GM19468 (cell line): ENCODE results near the gene SPRN.
"Not testable (repeated sequence)": the region's sequence is repeated elsewhere in the genome, so short reads cannot be mapped to it uniquely, and the experiment has no call there.

Experiments
- ATAC-seq: cut with Tn5 transposase; IDR thresholded peaks from one replicate; pipeline ENCODE4 v1.9.1; 2021; ENCODE audit warnings: mild to moderate bottlenecking, moderate library complexity, moderate number of reproducible peaks; ENCODE audit not compliant: unreplicated experiment; ENCODE audit errors: extremely low read depth

Gene SPRN, protein sequence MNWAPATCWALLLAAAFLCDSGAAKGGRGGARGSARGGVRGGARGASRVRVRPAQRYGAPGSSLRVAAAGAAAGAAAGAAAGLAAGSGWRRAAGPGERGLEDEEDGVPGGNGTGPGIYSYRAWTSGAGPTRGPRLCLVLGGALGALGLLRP

DNA sequence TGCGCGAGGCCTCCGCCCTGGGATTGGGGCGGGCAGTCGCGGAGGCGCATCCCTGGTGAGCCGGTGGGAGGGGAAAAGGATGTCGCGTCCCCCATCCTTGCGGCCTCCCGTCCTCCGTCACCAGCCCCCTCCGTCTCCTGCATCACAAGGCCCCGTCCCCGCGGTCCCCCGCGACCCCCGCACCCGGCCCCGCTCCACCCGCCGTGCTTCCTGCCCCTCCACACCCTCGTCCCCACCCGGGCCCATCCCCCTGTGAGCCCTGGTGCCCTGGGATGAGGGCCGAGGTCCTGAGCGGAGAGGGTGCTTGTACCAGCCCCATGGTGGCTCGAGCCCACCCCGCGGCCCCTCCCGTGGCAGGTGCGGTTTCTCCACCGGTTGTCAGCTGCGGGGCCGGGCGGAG is at the start of gene SPRN:
Gene SPRN, minus strand, starts transcription at position 25 of the 400 bp plus-strand sequence. CDS start 944 bp downstream, outside the sequence.
- not testable (repeated sequence) for ATAC-seq

- no peak for ATAC-seq
These were observed 49.6 kb upstream of the SPRN start for GRCh38 chr10:133474027-133474426.

DNA sequence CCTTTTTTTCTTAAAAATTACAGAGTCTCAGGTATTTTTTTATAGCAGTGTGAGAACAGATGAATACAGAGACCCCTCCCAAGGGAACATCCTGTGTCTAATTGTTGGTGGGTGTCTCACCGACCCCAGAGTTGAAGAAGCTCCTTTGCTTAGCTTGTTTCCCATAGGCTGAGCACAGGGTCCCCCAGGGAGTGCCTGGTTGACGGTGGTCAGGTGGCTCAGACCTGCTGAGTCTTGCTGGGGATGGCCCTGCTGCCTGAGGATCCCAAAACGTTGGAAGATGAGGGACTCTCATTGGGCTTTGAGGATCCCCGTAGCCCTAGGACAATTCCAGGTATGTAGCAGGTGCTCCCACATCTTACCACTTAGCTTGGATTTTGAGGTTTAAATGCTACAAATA is 48.8 kb upstream of the SPRN start:
- ATAC-seq: no peak

GRCh38 chr10:133471300-133472109 is 47.1 kb upstream of the SPRN start:
- ATAC-seq: no peak

DNA sequence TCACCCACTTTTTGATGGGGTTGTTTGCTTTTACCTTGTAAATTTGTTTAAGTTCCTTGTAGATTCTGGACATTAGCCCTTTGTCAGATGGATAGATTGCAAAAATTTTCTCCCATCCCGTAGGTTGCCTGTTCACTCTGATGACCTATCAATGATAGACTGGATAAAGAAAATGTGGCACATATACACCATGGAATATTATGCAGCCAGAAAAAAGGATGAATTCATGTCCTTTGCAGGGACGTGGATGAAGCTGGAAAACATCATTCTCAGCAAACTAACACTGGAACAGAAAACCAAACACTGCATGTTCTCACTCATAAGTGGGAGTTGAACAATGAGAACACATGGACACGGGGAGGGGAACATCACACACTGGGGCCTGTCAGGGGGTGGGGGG is 44.8 kb upstream of the SPRN start:
- ATAC-seq: not testable (repeated sequence)

- ATAC-seq: no peak
These were observed 43.0 kb upstream of the SPRN start for GRCh38 chr10:133467286-133467911.

DNA sequence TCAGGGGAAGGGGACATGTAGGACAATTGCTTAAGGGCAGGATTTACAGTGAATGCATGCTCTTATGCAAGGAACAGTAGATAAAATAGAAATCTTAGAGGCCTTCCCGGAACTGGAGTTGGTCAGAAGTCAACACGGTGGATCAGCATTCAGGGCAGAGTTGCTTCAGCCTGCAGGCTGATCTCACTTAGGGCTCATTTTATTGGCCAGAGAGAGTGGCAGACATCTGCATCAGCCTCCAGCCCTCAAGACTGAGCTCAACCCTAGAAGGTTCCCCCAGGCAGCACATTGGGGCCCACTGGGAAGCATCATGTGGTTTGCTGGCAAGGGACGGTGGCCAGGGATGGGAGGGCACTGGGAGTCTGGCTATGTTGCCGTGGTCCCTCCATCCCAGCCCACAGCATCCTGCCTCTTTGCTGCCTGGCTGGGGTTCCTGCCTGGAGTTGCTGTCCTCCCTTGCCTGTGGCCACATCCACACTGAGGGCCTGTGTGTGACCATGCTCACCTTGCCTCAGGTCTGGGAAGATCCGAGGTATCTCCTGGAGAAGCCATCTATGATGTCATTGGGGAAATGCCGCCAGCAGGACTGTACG is 42.4 kb upstream of the SPRN start:
- no peak for ATAC-seq

DNA sequence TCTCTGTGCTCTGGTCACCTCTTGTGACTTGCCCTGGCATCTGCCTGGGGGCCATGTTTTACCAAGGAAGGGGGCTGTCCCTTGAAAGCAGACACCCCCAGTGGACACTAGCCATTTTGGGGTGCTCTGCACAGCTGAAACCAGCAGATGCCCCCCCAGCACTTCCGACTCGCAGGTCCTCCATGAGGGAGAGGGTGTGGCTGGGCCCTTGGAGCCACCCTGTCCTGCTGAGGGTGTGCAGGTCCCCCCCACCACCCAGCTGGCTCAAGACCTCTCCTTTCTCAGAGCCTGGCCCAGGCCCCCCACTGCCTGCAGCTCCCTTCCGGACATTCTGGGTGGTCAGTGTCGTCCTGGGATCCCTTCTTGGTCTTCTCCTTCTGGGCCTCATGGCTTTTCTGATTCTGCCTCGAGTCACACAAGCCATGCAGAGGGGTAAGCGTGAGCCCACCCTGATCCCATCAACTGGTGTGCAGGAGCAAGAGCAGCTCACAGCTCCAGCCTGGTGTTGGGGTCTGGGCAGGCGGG is 41.6 kb upstream of the SPRN start:
- no peak for ATAC-seq

GRCh38 chr10:133465191-133465949 is 40.9 kb upstream of the SPRN start:
- no peak for ATAC-seq

DNA sequence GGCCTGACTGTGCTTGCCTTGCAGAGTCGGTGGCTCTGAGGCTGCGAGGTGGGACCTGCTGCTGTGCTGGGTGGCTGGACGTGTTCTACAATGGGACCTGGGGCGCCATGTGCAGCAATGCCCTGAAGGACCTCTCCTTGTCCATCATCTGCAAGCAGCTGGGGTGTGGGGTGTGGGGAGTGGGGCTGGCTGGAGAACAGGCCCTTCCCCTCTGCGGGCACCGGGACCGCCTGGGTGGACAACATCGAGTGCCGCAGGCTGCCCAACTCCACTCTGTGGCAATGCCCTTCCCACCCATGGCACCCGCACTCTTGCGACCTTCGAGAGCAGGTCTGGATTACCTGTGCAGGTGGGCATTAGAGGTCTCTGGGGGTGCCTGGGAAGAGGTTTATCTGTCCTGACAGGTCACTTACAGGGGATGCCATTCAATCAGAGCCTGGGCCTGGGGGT is 40.2 kb upstream of the SPRN start:
- no peak for ATAC-seq

- ATAC-seq: no peak
These were observed 38.3 kb upstream of the SPRN start for GRCh38 chr10:133462512-133463305.

DNA sequence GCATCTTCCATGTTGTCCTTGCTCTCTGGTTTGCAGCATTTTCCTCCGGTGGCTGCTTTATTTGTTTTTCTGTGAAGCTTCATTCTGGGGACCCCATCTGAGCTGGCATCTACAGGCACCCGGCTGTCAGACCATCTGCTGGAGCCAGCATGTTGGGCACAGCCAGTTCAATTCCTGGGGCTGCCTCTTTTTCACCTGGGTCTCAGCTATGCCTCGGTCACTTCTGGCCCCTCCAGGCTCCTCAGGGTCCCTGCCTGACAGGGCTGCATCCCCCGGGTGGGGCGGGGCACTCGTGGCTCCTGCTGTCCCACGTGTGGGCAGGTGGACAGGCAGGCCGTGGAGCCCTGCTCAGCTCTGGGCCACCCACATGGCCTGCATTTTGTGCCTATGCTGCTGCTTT is 37.4 kb upstream of the SPRN start:
- ATAC-seq: no peak

DNA sequence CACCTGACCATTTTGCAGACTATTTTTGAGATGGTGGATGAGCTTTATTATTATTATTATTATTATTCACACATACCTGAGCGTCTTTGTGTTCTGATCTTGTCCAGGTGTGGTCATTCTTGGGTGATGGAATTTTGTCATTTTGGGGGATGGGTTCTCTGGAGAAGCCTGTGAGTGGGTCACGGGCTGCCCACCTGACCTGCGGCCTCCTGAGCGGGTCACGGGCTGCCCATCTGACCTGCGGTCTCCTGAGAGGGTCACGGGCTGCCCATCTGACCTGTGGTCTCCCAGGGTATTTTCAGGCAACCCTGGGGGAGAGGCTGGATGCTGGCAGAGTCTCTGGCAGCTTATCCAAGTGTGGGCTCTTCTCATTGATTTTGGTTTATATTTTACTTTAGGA is 36.6 kb upstream of the SPRN start:
- ATAC-seq: no peak

GRCh38 chr10:133460208-133460769 is 35.9 kb upstream of the SPRN start:
- no peak for ATAC-seq

DNA sequence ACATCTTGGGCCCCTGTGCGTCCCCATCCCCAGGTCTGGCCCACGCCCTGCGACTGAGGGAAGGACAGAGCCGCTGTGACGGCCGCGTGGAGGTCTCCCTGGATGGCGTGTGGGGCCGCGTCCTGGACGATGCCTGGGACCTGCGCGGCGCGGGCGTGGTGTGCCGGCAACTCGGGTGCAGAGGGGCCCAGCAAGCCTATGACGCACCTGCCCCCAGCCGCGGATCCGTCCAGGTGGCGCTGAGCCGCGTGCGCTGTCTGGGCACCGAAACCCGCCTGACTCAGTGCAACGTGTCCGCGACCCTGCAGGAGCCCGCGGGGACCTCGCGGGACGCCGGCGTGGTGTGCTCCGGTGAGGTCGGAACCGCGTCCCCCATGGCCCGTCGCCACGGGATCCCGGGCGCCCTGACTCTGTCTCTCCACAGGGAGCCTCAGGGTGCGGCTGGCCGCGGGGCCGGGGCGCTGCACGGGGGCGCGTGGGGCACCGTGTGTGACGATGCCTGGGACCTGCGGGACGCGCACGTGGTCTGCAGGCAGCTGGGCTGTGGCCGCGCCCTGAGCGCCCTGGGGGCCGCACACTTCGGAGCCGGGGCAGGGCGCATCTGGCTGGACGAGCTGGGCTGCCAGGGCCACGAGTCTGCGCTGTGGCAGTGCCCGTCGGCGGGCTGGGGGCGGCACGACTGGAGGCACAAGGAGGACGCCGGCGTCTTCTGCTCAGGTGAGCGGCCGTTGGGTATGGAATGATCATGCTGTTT is 35.2 kb upstream of the SPRN start:
- no peak for ATAC-seq

GRCh38 chr10:133458710-133459453 is 34.5 kb upstream of the SPRN start:
- no peak for ATAC-seq

DNA sequence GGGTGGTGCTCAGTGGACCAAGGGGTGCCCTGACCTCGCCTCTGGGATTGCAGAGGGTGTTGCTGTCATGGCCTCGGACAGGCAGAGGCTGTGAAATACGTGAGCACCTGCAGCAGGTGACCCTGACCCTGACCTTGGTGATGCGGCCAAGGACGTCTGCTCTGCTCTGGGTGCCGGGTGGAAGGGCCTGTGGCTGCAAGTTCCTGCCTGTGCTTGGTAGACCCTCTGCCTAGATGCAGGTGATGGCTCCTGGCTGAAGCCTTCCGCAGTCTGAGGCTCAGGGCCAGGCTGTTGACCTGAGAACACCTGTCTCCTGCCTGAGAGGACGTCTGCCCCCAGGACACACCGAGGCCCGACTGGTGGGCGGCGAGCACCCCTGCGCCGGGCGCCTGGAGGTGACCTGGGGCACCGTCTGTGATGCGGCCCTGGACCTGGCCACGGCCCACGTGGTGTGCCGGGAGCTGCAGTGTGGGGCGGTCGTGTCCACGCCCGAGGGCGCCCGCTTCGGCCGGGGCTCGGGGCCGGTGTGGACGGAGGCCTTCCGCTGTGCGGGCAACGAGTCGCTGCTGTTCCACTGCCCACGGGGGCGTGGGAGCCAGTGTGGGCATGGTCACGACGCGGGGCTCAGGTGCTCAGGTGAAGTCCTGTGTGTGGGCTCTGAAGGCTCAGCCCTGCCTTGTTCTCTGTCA is 33.7 kb upstream of the SPRN start:
- ATAC-seq: no peak
